Choroid plexus epithelial cell (primary cell): ENCODE measurements around the gene APBA2.

Source experiments
- DNase-seq: peaks from one replicate; pipeline ENCODE4 v3.0.0-alpha.2; 2010; ENCODE audit warnings: low read depth
- H3K4me3 ChIP-seq: 2 replicates; pipeline ENCODE4 v1.5.1; 2011; ENCODE audit warnings: low read depth, mild to moderate bottlenecking, control low read depth, low read length, moderate library complexity
- TF ChIP-seq, protein P1 (sequence below): conservative IDR thresholded peaks from 2 replicates; pipeline ENCODE4 v1.5.1; 2011; ENCODE audit warnings: low read depth, mild to moderate bottlenecking, control low read depth, inconsistent platforms, low read length, moderate library complexity

Gene APBA2

DNA sequence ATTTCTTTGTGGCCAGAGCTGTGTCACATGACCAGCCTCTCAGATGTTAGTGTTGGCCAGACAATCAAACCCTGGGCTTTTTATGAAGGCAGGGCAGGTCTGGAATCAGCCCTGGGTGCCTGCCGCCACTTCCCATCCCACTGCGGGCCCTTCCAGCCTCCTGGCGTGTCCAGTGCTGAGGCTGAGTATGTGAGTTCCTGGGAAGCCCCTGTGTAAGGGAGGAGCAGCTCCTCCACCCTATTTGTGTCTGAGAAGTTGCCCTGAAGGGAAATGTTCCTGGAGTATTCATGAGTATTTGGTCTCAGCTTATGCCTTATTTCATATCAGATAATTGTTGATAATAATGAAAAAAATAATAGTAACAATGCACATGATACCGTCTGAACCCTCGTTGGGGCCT is 193.7 kb downstream of the APBA2 start:
- H3K4me3 ChIP-seq, result no peak overlapping the region
- DNase-seq, result no peak
- TF ChIP-seq, protein P1, sequence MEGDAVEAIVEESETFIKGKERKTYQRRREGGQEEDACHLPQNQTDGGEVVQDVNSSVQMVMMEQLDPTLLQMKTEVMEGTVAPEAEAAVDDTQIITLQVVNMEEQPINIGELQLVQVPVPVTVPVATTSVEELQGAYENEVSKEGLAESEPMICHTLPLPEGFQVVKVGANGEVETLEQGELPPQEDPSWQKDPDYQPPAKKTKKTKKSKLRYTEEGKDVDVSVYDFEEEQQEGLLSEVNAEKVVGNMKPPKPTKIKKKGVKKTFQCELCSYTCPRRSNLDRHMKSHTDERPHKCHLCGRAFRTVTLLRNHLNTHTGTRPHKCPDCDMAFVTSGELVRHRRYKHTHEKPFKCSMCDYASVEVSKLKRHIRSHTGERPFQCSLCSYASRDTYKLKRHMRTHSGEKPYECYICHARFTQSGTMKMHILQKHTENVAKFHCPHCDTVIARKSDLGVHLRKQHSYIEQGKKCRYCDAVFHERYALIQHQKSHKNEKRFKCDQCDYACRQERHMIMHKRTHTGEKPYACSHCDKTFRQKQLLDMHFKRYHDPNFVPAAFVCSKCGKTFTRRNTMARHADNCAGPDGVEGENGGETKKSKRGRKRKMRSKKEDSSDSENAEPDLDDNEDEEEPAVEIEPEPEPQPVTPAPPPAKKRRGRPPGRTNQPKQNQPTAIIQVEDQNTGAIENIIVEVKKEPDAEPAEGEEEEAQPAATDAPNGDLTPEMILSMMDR, result no peak

DNA sequence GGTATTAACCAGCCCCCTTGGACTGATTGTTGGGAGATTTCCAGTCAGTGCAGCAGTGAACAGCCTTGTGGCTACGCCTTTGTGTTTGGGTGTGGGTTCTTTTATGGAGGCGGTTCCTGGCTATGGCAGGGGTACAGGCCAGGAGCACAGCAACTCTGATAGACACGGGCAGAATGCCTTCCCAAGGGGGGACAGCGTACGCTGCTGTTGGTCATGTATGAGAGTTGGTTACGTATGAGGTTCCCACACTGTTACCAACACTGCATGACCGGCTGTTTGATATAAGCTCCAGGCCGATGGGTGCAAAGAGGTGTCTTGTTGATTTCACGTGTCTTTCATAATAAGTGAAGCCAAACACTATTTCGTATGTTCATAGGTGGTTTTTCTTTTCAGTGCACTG is 196.0 kb downstream of the APBA2 start:
- TF ChIP-seq, protein P1, result no peak
- DNase-seq, result no peak
- no peak overlapping the region for H3K4me3 ChIP-seq

DNA sequence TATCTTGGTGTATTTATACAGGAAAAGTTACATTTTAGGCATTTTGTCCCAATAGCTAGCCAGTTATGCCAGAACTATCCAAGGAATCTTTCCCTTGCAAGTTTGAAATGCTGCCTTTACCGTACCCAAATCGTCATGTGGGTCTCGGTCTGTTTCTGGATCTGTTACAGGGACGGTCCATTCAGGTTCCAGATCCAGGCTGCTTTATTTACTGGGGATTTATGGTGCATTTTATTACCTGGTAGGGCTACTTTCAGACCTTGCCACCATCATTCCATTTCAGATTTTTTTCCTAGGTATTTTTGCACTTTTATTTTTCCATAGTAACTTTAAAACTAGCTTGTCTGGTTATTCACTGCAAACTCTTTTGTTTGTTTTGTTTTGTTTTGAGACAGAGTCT is 197.4 kb downstream of the APBA2 start:
- no peak for DNase-seq
- H3K4me3 ChIP-seq, result no peak overlapping the region
- TF ChIP-seq, protein P1, result no peak

DNA sequence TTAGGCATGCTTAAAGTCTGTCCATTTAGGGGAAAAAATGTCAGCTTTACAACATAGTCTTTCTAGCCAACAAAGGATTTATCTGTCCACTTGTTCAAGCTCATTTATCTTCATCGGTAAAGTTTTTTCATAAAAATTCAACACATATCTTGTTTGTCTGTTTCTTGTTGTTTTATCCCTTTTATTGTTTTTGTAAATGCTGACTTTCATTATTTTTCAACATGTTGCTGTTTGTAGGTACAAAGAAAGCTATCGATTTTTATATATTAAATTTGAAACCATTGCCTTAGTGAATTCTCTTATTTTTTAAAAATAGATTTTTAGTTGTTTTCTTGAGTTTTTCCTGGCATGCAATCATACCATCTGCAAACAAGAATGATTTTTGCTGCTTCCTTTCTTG is 198.1 kb downstream of the APBA2 start:
- DNase-seq, result no peak
- TF ChIP-seq, protein P1, result no peak
- H3K4me3 ChIP-seq, result no peak overlapping the region

DNA sequence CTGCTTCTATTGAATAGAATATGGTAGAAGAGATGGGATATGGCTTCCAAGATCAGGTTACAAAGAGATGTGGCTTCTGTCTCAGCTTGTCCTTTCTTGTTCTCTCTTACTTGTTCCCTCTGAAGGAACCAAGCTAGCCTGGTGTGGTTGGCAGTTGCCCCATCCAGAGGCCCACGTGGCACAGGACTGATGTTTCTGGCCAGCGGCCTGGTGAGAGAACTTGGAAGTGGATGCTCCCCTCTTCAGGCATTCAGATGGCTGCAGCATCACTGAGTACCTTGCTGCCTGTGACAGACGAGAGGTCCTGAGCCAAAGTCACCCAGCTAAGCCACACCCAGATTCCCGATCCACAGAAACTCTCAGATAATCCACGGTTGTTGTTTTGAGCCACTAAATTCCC is 200.2 kb downstream of the APBA2 start:
- no peak for DNase-seq
- no peak overlapping the region for H3K4me3 ChIP-seq
- TF ChIP-seq, protein P1, result no peak

- no peak overlapping the region for H3K4me3 ChIP-seq
- no peak for DNase-seq
- TF ChIP-seq, protein P1, result no peak
Measured at GRCh38 chr15:29086891-29087290, 201.1 kb downstream of the APBA2 start.

GRCh38 chr15:29087521-29088285 is 201.9 kb downstream of the APBA2 start:
- TF ChIP-seq, protein P1, result no peak
- DNase-seq, result no peak
- no peak overlapping the region for H3K4me3 ChIP-seq
